DMS 273 treated with DMSO at 0.1 percent for 48 hours (cell line): ENCODE data around the gene BRSK1.
A peak's percentile ranks its signal among the peaks of the same experiment; 100 is the strongest.
"Not testable (repeated sequence)": the region's sequence is repeated elsewhere in the genome, so short reads cannot be mapped to it uniquely, and the experiment has no call there.

Experiments
- DNase-seq: peaks from one replicate; lab custom pipeline; 2025; lab: John Stamatoyannopoulos, UW

Gene BRSK1

GRCh38 chr19:55329791-55330190, 46.0 kb downstream of the BRSK1 start:
- DNase-seq: not testable (repeated sequence)

GRCh38 chr19:55333870-55334269, 50.1 kb downstream of the BRSK1 start:
- no peak for DNase-seq

- DNase-seq: no peak
Observed at GRCh38 chr19:55336101-55336500, 52.3 kb downstream of the BRSK1 start.

GRCh38 chr19:55339105-55339888, 55.5 kb downstream of the BRSK1 start, which contains the start of gene KMT5C:
Gene KMT5C (plus strand): TSS chr19:55339876. CDS start chr19:55341937, 2,061 bp downstream.
- DNase-seq: peak; percentile 100

GRCh38 chr19:55339889-55340783, 56.3 kb downstream of the BRSK1 start:
- no peak for DNase-seq

- DNase-seq: no peak
Observed at GRCh38 chr19:55340784-55341147, 57.0 kb downstream of the BRSK1 start.

GRCh38 chr19:55341171-55341588, 57.4 kb downstream of the BRSK1 start:
- no peak for DNase-seq

GRCh38 chr19:55341595-55342531, 58.1 kb downstream of the BRSK1 start:
- no peak for DNase-seq

- peak; percentile 18 for DNase-seq
Observed at GRCh38 chr19:55344444-55344843, 60.6 kb downstream of the BRSK1 start.

GRCh38 chr19:55345101-55345817, 61.5 kb downstream of the BRSK1 start:
- DNase-seq: no peak

- peak; percentile 20 for DNase-seq
Observed at GRCh38 chr19:55345818-55346724, 62.3 kb downstream of the BRSK1 start.

GRCh38 chr19:55346725-55347441, 63.1 kb downstream of the BRSK1 start:
- no peak for DNase-seq

- no peak for DNase-seq
Observed at GRCh38 chr19:55347442-55348009, 63.7 kb downstream of the BRSK1 start.

GRCh38 chr19:55348317-55349034, 64.7 kb downstream of the BRSK1 start:
- no peak for DNase-seq

- DNase-seq: no peak
Observed at GRCh38 chr19:55350620-55351315, 67.0 kb downstream of the BRSK1 start.

- DNase-seq: no peak
Observed at GRCh38 chr19:55352040-55352439, 68.2 kb downstream of the BRSK1 start.

GRCh38 chr19:55352549-55353145, 68.8 kb downstream of the BRSK1 start:
- DNase-seq: no peak
